Tibial nerve (tissue), 4 donors: Measurements from ENCODE around the gene DEF6. TPM values are rescaled to one million over a fixed set of nuclear protein-coding genes. Genes with fewer than 3 reads are reported as not detected.

Experiments
- DNase-seq, 2 donors: peaks; one replicate each; pipeline ENCODE4 v3.0.0-alpha.2; 2019; ENCODE audit warnings: low spot score in 2 of 2
- H3K27ac ChIP-seq, 4 donors: fragments of 200-600 bp; sonication (generic) in 3 of 4; one replicate each; pipeline ENCODE4 v1.5.1; 2017 to 2019; ENCODE audit warnings: mild to moderate bottlenecking in 1 of 4
- H3K27me3 ChIP-seq, 2 donors: fragments of 200-600 bp; sonication (generic) in 1 of 2; one replicate each; pipeline versions ENCODE4 v1.5.1 to v1.6.0; 2017 to 2019
- H3K36me3 ChIP-seq, 3 donors: fragments of 200-600 bp; sonication (generic); one replicate each; pipeline ENCODE4 v1.5.1; 2018 to 2019
- H3K4me1 ChIP-seq, 4 donors: fragments of 200-600 bp; sonication (generic) in 3 of 4; one replicate each; pipeline ENCODE4 v1.5.1; 2017 to 2019
- H3K4me3 ChIP-seq, 4 donors: fragments of 200-600 bp; sonication (generic) in 3 of 4; one replicate each; pipeline ENCODE4 v1.5.1; 2017 to 2019; ENCODE audit warnings: mild to moderate bottlenecking in 1 of 4, moderate library complexity in 1 of 4
- H3K9me3 ChIP-seq, 4 donors: fragments of 200-600 bp; sonication (generic) in 3 of 4; one replicate each; pipeline ENCODE4 v1.5.1; 2017 to 2019
- CTCF ChIP-seq, 5 experiments: fragments of 200-600 bp in 3 of 5; fragments of 450-650 bp in 2 of 5; sonication (generic) in 3 of 5; IDR thresholded peaks; one replicate each; pipeline ENCODE4 v1.5.1; 2016 to 2019; ENCODE audit warnings: antibody characterized with exemption in 5 of 5, mild to moderate bottlenecking in 3 of 5, moderate library complexity in 2 of 5
- EP300 ChIP-seq, 2 donors: sonication (generic); formaldehyde crosslinking; IDR thresholded peaks; one replicate each; pipeline ENCODE4 v1.6.1; 2017; ENCODE audit warnings: antibody characterized with exemption in 2 of 2, mild to moderate bottlenecking in 1 of 2
- POLR2A ChIP-seq, 2 donors: fragments of 450-650 bp; IDR thresholded peaks; one replicate each; pipeline ENCODE4 v1.6.1; 2017; ENCODE audit warnings: antibody characterized with exemption in 2 of 2, mild to moderate bottlenecking in 2 of 2, moderate library complexity in 2 of 2
- WGBS, 2 donors: methylation state at CpG; one replicate each; pipeline ENCODE4 v1.1.5; 2018; 5-methylcytosine and 5-hydroxymethylcytosine counted together
- total RNA-seq, 4 donors: library from RNA; depleted of rRNA; stranded (reverse); fragments of >200 nt; gene quantifications; one replicate each; pipeline ENCODE4 v1.1.0, GENCODE V29; 2016

The DEF6 gene
- total RNA-seq, 4 donors from 2014 or later: 3.3 to 21.9 (median 7.4) TPM

GRCh38 chr6:35295036-35295435 is 2.6 kb upstream of the DEF6 start:
- Histone ChIP-seq H3K27ac (no peak overlapping the region), H3K4me3 (no peak overlapping the region), H3K27me3 (no peaks in the 10 kb centered on the region), H3K9me3 (no peaks in the 10 kb centered on the region), H3K36me3 (peaks cover 0 to 72% (median 5%) of the 10 kb centered on the region in 3 donors), H3K4me1 (peaks cover 0 to 21% (median 7%) of the 10 kb centered on the region in 4 donors)
- TF ChIP-seq EP300 (IDR thresholded peaks at IDR 0.05) (no peak), POLR2A (IDR thresholded peaks at IDR 0.05) (no peak), CTCF (IDR thresholded peaks at IDR 0.05) (no peak)
- 85 to 89% methylated on average over 2 of the region's 2 CpGs for whole genome bisulfite sequencing, 2 donors
- no peak for DNase-seq

GRCh38 chr6:35295521-35296315 is 1.9 kb upstream of the DEF6 start:
- no peak overlapping the region for H3K27ac ChIP-seq
- no peaks in the 10 kb centered on the region for H3K27me3 ChIP-seq
- 61 to 64% methylated on average over 3 of the region's 3 CpGs for WGBS, 2 donors
- no peak for DNase-seq
- no peak overlapping the region for H3K4me3 ChIP-seq
- H3K36me3 ChIP-seq: peaks cover 0 to 66% (median 5%) of the 10 kb centered on the region in 3 donors
- peaks cover 0 to 21% (median 10%) of the 10 kb centered on the region in 4 donors for H3K4me1 ChIP-seq
- TF ChIP-seq CTCF (IDR thresholded peaks at IDR 0.05) (no peak), EP300 (IDR thresholded peaks at IDR 0.05) (no peak), POLR2A (IDR thresholded peaks at IDR 0.05) (no peak)
- H3K9me3 ChIP-seq: no peaks in the 10 kb centered on the region

- Histone ChIP-seq H3K4me1 (peaks cover 0 to 23% (median 11%) of the 10 kb centered on the region in 4 donors), H3K27ac (peak overlapping the region in 3 of 4 donors; percentile 48 to 85 (median 67)), H3K27me3 (no peaks in the 10 kb centered on the region), H3K36me3 (peaks cover 0 to 52% (median 0%) of the 10 kb centered on the region in 3 donors), H3K9me3 (no peaks in the 10 kb centered on the region), H3K4me3 (peak overlapping the region in 1 of 4 donors; percentile 48)
- WGBS, 2 donors: 47 to 48% methylated on average over 6 of the region's 6 CpGs
- no peak for DNase-seq
- no peak for TF ChIP-seq POLR2A (IDR thresholded peaks at IDR 0.05)
- TF ChIP-seq EP300 (IDR thresholded peaks at IDR 0.05): no peak
- TF ChIP-seq CTCF (IDR thresholded peaks at IDR 0.05): no peak
Measured at GRCh38 chr6:35296931-35297600, 552 bp upstream of the DEF6 start.

GRCh38 chr6:35298625-35299140 is 1.1 kb downstream of the DEF6 start:
- WGBS, 2 donors: 72 to 92% methylated on average over 6 of the region's 6 CpGs
- Histone ChIP-seq H3K4me1 (peaks cover 0 to 31% (median 15%) of the 10 kb centered on the region in 4 donors), H3K27ac (peak overlapping the region in 2 of 4 donors; percentile 67 to 85), H3K4me3 (peak overlapping the region in 2 of 4 donors; percentile 48 to 53), H3K36me3 (peaks cover 0 to 36% (median 0%) of the 10 kb centered on the region in 3 donors), H3K27me3 (no peaks in the 10 kb centered on the region), H3K9me3 (no peaks in the 10 kb centered on the region)
- no peak for TF ChIP-seq CTCF (IDR thresholded peaks at IDR 0.05)
- TF ChIP-seq POLR2A (IDR thresholded peaks at IDR 0.05): no peak
- TF ChIP-seq EP300 (IDR thresholded peaks at IDR 0.05): no peak
- DNase-seq: no peak
